Panc1 (cell line): ENCODE data around the gene CAMK1D.

Source experiments
- POLR2AphosphoS5 ChIP-seq: IDR thresholded peaks from 2 replicates; pipeline ENCODE4 v1.6.1; 2012; ENCODE audit warnings: mild to moderate bottlenecking, low read depth, low read length, moderate library complexity
- SIN3A ChIP-seq: IDR thresholded peaks from 2 replicates; pipeline ENCODE4 v1.6.1; 2012; ENCODE audit warnings: low read depth, mild to moderate bottlenecking, low read length, moderate library complexity, borderline replicate concordance; ENCODE audit not compliant: insufficient read depth
- TF ChIP-seq, protein P1 (sequence below): fragments of 450-650 bp; IDR thresholded peaks from 2 replicates; pipeline ENCODE4 v1.5.1; 2017; ENCODE audit warnings: mild to moderate bottlenecking
- TF ChIP-seq, protein P2 (sequence below), 2 experiments: IDR thresholded peaks; 2 replicates each; pipeline ENCODE4 v1.6.1; 2011 to 2012; ENCODE audit warnings: low read depth in 2 of 2, control low read depth in 1 of 2, low read length in 1 of 2, mild to moderate bottlenecking in 1 of 2, moderate library complexity in 1 of 2; ENCODE audit not compliant: insufficient read depth in 1 of 2

DNA sequence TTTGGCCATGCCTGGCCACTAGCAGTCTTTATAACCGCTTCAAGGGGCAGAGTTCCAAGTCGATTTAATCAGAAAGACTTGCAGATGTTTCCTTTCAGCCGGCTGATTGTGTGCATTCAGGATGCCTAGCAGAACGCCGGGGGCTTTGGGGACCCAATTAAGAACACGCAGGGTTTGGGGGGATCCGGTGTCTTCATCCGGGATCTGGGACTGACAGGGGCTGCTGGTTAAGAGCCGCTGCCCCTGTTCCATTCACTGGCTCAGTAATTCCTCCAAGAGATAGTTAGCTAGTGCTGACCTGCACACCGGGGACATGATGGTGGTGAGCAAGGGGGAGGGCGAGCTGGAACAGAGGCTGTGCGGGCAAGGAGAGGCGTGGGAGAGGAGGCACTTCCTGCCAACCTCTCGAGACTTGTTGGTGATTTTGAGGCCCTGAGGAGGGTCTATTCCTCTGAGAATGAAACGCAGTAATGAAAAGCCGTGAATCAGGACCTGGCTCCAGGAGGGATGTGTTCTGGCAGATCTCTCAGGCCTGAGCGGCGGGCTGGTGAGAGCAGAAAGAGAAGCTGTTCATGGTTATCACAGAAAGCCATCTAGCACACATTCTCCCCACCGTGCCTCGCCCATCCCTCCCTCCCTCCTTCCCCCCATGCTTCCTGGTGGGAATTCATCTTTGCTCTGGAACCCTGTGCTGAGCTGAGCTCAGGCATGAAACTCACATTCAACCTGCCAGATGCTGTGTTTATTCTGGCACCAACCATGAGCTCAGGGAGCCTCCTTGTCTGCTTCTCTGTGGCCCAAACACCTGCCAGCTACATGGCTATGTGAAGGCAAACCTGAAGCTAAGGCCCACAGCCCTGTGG, 500.2 kb downstream of the CAMK1D start:
- TF ChIP-seq, protein P1, sequence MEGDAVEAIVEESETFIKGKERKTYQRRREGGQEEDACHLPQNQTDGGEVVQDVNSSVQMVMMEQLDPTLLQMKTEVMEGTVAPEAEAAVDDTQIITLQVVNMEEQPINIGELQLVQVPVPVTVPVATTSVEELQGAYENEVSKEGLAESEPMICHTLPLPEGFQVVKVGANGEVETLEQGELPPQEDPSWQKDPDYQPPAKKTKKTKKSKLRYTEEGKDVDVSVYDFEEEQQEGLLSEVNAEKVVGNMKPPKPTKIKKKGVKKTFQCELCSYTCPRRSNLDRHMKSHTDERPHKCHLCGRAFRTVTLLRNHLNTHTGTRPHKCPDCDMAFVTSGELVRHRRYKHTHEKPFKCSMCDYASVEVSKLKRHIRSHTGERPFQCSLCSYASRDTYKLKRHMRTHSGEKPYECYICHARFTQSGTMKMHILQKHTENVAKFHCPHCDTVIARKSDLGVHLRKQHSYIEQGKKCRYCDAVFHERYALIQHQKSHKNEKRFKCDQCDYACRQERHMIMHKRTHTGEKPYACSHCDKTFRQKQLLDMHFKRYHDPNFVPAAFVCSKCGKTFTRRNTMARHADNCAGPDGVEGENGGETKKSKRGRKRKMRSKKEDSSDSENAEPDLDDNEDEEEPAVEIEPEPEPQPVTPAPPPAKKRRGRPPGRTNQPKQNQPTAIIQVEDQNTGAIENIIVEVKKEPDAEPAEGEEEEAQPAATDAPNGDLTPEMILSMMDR: no peak
- TF ChIP-seq POLR2AphosphoS5: no peak
- TF ChIP-seq, protein P2, sequence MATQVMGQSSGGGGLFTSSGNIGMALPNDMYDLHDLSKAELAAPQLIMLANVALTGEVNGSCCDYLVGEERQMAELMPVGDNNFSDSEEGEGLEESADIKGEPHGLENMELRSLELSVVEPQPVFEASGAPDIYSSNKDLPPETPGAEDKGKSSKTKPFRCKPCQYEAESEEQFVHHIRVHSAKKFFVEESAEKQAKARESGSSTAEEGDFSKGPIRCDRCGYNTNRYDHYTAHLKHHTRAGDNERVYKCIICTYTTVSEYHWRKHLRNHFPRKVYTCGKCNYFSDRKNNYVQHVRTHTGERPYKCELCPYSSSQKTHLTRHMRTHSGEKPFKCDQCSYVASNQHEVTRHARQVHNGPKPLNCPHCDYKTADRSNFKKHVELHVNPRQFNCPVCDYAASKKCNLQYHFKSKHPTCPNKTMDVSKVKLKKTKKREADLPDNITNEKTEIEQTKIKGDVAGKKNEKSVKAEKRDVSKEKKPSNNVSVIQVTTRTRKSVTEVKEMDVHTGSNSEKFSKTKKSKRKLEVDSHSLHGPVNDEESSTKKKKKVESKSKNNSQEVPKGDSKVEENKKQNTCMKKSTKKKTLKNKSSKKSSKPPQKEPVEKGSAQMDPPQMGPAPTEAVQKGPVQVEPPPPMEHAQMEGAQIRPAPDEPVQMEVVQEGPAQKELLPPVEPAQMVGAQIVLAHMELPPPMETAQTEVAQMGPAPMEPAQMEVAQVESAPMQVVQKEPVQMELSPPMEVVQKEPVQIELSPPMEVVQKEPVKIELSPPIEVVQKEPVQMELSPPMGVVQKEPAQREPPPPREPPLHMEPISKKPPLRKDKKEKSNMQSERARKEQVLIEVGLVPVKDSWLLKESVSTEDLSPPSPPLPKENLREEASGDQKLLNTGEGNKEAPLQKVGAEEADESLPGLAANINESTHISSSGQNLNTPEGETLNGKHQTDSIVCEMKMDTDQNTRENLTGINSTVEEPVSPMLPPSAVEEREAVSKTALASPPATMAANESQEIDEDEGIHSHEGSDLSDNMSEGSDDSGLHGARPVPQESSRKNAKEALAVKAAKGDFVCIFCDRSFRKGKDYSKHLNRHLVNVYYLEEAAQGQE (IDR thresholded peaks at IDR 0.05; ENCODE audit: insufficient read depth in 1 of 2, low read depth in 2 of 2, low read length in 1 of 2): no peak
- TF ChIP-seq SIN3A: no peak
